Left cardiac atrium (tissue), 4 donors: ENCODE measurements around the gene SCYL2. TPM values are rescaled to one million over a fixed set of nuclear protein-coding genes. Genes with fewer than 3 reads are reported as not detected.
"Not testable (repeated sequence)": the region's sequence is repeated elsewhere in the genome, so short reads cannot be mapped to it uniquely, and the experiment has no call there.

ENCODE experiments used
- ATAC-seq, 2 donors: fragments of 200-7000 bp; cut with Tn5 transposase; one replicate each; pipeline ENCODE4 v1.9.1; 2020; ENCODE audit warnings: mild to moderate bottlenecking in 2 of 2, moderate library complexity in 2 of 2
- DNase-seq: peaks from one replicate; pipeline ENCODE4 v3.0.0-alpha.2; 2020
- intact Hi-C, 2 donors: fragments of 100-400 bp; cut with DNase I; formaldehyde crosslinking; loops; one replicate each; pipeline versions ENCODE4 v1.14.1 to v1.15.1; 2022 to 2023
- long read RNA-seq: library from polyadenylated mRNA; unstranded; transcript quantifications from one replicate; pipeline ENCODE4 v2.0.0, GENCODE V29; 2021
- total RNA-seq, 2 donors: library from RNA; stranded (reverse); fragmentation: NEBNext Ultra II Directional; extraction: Animal tissue kit (Norgen Biotek cat#: 25700); gene quantifications; one replicate each; pipeline ENCODE4 v1.2.1, GENCODE V29; 2021
- donor health status: DM: no; HTN: yes; CAD: no.
- donor health status: DM: no; HTN: yes; CAD: no; lungs with severe emphysema.
- donor health status: DM: yes; HTN: yes; CAD: no.
- donor health status: Dilated cardiomyopathy.

SCYL2 gene
- total RNA-seq: 10 to 100 TPM; 25.4 to 30.3 TPM
- long read RNA-seq, full-length matches to known transcripts: 11 of 22 reads
- long read RNA-seq, partial matches to known transcripts: 2 of 22 reads
- long read RNA-seq, other reads (novel, unspliced or antisense): 9 of 22 reads

GRCh38 chr12:100266835-100267602 lies at the start of gene SCYL2, which contains the start of gene DEPDC4:
TSS of gene SCYL2 (plus strand) at chr12:100267177. CDS start at chr12:100282971, 15,794 bp downstream.
TSS of gene DEPDC4 (minus strand) at chr12:100267079. CDS start at chr12:100267076, 3 bp downstream.
- intact Hi-C loops: no loop called here
- ATAC-seq: peak; percentile 97
- peak; percentile 96 for DNase-seq

DNA sequence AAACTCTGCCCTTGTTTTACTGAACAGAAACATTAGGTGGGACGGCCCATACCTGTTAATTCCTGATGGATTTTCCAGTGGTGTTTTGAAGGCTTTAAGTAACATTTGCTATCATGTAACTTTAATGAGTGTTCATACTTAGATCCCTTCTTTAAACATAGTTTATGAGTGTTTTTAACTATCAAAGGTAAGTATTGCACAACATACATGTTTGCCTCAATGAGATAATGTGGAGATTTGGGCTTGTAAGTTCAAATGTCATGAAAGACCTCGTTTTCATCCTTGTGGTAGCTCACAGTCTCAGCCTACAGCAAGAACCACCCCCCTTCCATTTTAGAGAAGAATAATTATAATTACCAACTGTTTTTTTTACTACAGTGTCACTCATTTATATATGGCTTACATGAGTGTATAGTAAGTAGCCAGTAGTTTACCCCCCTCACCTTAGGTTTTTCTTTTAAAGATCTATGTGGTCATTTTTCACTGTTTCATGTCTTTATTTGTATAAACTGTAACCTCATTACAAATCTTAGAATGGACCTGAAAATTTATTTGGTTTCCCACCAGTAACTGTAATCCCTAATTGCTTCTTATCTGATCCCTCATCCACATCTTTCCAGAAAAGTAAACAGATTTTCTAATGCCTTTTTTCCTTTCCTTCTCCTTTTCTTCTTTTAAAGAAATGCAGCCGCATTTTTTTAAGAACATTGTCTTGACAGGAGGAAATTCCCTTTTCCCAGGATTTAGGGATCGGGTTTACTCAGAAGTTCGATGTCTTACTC lies 47.5 kb upstream of the SCYL2 start:
- intact Hi-C loops: no loop called here
- no peak for DNase-seq
- no peak for ATAC-seq

- no peak for ATAC-seq
- intact Hi-C loops: no loop called here
Measured at GRCh38 chr12:100221523-100221922, 45.5 kb upstream of the SCYL2 start.

DNA sequence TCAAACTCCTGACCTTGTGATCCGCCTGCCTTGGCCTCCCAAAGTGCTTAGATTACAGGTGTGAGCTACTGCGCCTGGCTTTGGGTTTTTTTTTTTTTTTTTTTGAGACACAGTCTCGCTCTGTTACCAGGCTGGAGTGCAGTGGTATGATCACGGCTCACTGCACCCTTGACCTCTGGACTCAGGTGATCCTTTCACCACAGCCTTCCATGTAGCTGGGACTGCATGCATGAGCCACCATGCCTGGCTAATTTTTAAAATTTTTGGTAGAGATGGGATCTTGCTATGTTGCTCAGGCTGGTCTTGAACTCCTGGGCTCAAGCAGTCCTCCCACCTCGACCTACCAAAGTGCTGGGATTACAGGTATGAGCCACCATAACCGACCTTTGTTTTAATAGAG lies 44.8 kb upstream of the SCYL2 start:
- DNase-seq, intact Hi-C loops, ATAC-seq: not testable (repeated sequence)

More at GRCh38 chr12:100221523-100221922, 45.5 kb upstream of the SCYL2 start:
- DNase-seq: no peak

- intact Hi-C loops: no loop called here
- DNase-seq: no peak
- no peak for ATAC-seq
Measured at GRCh38 chr12:100225491-100225890, 41.5 kb upstream of the SCYL2 start.

DNA sequence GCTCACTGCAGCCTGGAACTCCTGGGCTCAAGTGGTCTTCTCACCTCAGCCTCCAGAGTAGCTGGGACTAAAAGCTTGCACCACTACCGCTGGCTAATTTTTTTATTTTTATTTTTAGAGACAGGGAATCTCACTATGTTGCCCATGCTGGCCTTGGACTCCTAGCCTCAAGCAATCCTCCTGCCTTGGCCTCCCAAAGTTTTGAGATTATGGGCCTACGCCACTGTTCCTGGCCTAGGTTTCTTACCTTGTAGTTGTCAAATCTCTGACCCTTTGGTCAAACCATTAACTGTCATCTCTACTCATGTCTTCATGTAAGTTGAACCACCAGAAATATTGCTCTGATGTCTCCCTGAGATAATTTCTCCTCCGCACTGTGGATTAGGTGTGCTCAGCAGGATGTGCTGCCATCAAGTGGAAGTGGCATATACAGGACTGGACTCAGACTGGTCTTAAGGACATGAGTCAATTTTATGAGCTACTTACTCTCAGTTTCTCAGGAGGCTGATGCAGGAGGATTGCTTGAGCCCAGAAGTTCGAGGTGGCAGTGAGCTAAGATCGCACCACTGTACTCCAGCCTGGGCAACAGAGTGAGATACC lies 37.8 kb upstream of the SCYL2 start:
- intact Hi-C loops: no loop called here
- DNase-seq (no peak), ATAC-seq (no peak)

DNA sequence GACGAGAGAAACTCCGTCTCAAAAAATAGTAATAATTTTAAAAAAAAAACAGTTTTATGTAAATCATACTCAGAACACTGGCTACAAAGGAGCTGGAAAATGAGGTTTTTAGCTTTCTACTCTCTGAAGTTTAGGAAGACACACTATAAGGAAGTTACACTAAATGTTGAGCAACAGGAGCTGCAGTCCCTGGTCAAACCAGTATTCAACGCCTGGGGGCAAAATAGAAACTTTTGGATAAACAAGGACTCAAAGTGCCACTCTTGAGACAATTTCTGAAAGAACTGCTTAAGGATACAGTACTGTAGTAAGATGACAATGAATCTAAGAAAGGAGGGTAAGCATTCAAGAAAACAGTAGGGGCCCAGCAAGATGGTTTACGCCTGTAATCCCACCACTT lies 37.1 kb upstream of the SCYL2 start:
- ATAC-seq (no peak), DNase-seq (no peak)
- intact Hi-C loops: loop anchor here (5.0 to 10.0 kb wide), 3 partner anchors 325 to 505 kb away; no protein-coding TSS in a partner anchor

DNA sequence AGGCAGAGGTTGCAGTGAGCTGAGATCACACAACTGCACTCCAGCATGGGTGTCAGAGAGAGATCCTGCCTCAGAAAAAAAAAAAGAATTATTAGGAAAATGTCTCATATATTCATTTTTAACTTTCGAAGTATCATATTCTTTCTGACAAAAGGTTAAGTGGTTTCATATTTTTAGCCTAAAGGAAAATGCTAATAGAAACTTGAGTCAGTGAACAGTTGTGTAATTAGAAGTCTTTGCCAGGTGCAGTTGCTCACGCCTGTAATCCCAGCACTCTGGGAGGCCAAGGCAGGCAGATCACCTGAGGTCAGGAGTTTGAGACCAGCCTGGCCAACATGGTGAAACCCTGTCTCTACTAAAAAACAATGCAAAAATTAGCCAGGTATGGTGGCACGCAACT lies 35.1 kb upstream of the SCYL2 start:
- not testable (repeated sequence) for DNase-seq, ATAC-seq
- intact Hi-C loops: loop anchor here (5.0 to 10.0 kb wide), 3 partner anchors 323 to 503 kb away; no protein-coding TSS in a partner anchor

- DNase-seq (no peak), ATAC-seq (peak in 1 of 2 donors; percentile 51)
- intact Hi-C loops: loop anchor here (2.0 to 10.0 kb wide), 4 partner anchors 321 to 501 kb away; no protein-coding TSS in a partner anchor
Measured at GRCh38 chr12:100234166-100234565, 32.8 kb upstream of the SCYL2 start.

DNA sequence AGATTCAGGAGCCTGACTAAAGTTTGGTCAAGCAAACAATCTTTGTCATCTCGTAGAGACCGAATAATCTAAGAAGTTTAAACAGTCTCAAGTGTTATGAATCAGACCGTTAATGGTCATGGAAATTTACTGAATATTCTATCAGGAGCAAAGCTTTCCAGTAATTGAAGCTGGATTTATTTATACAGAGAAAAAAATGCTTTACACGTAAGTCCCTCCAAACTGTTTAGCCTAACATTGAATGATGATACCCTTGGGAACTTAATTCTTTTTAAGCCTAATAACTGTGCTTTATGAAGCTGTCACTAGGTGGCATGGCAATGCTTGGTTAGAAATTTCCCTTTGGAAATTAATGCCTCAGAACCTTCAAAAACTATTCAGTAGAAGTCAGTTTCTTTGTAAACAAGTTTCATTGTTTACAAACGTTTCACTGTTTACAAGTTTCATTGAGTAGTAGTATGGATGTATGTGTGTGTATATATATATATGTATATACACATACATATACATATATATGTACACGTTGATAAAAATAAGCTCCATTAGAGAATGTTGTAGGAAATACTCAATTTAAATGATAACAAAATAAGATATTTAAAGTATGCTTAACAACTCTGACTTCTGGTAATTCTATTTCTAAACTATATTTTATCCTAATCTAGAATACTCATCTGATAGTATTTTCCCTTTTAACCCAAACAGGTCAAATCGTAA lies 32.2 kb upstream of the SCYL2 start:
- DNase-seq (no peak), ATAC-seq (peak; percentile 59 to 73)
- intact Hi-C loops: loop anchor here (2.0 to 10.0 kb wide), 4 partner anchors 320 to 500 kb away; no protein-coding TSS in a partner anchor

DNA sequence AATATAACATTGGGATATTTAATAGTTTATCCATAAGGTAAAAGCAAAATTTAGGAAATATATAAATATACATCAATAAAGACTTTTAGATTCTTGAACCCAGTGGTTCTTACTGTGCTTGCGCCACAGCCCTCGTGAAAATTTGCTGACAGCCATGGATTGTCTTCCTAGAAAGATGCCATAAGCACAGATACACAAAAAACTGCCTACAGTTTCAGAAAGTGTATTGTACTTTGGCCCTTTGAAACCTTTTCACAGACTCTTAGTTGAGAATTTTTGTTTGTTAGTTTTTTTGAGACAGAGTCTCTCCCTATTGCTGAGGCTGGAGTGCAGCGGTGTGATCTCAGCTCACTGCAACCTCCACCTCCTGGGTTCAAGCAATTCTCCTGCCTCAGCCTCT lies 28.2 kb upstream of the SCYL2 start:
- intact Hi-C loops: loop anchor here in 1 of 2 donors (10.0 kb wide), 2 partner anchors 316 to 496 kb away; no protein-coding TSS in a partner anchor
- DNase-seq: no peak

GRCh38 chr12:100239589-100239988 lies 27.4 kb upstream of the SCYL2 start:
- intact Hi-C loops: loop anchor here in 1 of 2 donors (10.0 kb wide), 2 partner anchors 315 to 495 kb away; no protein-coding TSS in a partner anchor
- DNase-seq (no peak), ATAC-seq (no peak)

More for the DNA sequence above, 28.2 kb upstream of the SCYL2 start:
- ATAC-seq: no peak

GRCh38 chr12:100243137-100243536 lies 23.8 kb upstream of the SCYL2 start:
- intact Hi-C loops: no loop called here
- DNase-seq: no peak
- ATAC-seq: no peak

- ATAC-seq: no peak
- intact Hi-C loops: no loop called here
- DNase-seq: no peak
Measured at GRCh38 chr12:100247765-100248164, 19.2 kb upstream of the SCYL2 start.

GRCh38 chr12:100248886-100249285 lies 18.1 kb upstream of the SCYL2 start:
- intact Hi-C loops: no loop called here
- no peak for DNase-seq
- ATAC-seq: peak in 1 of 2 donors; percentile 31

DNA sequence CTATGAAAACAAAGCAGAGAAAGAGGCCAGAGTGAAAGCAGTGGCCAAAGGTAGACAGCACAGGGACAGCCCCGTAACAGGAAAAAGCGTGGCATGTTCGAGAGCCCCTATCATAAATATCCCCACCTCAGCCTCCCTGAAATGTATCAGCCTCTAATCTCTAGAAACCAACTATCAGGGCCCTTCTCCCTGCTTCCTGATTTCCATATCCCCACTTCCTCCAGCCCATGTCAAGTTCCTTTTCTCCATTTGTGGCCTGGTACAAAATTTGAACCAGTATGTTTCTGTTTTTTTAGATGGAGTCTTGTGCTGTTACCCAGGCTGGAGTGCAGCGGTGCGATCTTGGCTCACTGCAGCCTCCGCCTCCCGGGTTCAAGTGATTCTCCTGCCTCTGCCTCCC lies 17.0 kb upstream of the SCYL2 start:
- DNase-seq (no peak), ATAC-seq (no peak)
- intact Hi-C loops: no loop called here

DNA sequence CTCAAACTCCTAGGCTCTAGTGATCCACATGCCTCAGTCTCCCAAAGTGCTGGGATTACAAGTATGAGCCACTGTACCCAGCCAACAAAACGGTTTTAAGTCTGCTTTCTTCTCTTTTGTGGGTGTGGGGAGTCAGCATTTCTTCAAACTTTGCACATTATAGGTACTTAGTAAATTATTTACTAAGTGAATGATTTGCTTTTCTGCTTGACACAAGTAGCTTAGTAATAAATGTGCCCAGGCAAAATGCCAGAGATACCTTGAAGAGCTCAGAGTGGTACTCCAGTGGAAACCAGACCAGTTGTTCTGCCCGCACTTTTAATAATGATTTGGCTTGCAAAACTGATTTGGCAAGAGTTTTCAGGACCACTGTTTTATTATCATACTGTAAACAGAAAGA lies 15.1 kb upstream of the SCYL2 start:
- intact Hi-C loops: no loop called here
- ATAC-seq (no peak), DNase-seq (no peak)

DNA sequence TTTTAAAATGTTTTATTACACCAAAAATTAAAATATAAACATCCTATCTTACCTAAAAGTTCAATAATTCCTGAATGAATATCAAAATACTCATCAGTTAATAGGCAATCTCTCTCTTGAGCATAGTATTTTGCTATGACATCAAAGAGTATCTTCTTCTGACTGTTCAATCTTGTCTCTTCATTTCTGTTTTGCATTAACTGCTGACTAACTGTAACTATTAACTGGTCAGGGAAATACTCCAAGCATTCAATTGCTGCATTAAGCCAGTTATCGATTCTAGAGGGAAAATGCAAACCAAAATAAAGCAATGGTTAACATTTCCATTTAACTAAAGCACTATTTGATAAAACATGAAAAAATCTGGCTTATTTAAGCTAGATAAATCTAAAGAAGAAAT lies 13.5 kb upstream of the SCYL2 start:
- ATAC-seq (no peak), DNase-seq (no peak)
- intact Hi-C loops: no loop called here
